B cell (primary cell): ENCODE results near the gene NDST3.

Experiments used
- CTCF ChIP-seq: fragments of 200-600 bp; IDR thresholded peaks from one replicate; pipeline ENCODE4 v1.8.0; 2022; ENCODE audit warnings: antibody characterized with exemption, mild to moderate bottlenecking
- EZH2 ChIP-seq: IDR thresholded peaks from 2 replicates; pipeline ENCODE4 v1.6.1; 2012; ENCODE audit warnings: borderline replicate concordance, low read depth, mild to moderate bottlenecking, moderate library complexity, low read length; ENCODE audit not compliant: insufficient read depth, poor library complexity, severe bottlenecking

GRCh38 chr4:118235566-118236120, 201.4 kb downstream of the NDST3 start:
- no peak for TF ChIP-seq CTCF
- TF ChIP-seq EZH2, result no peak
